Measurements from ENCODE around the gene HES4.
A peak's percentile ranks its signal among the peaks of the same experiment; 100 is the strongest.

HES4 gene, protein sequence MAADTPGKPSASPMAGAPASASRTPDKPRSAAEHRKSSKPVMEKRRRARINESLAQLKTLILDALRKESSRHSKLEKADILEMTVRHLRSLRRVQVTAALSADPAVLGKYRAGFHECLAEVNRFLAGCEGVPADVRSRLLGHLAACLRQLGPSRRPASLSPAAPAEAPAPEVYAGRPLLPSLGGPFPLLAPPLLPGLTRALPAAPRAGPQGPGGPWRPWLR

DNA sequence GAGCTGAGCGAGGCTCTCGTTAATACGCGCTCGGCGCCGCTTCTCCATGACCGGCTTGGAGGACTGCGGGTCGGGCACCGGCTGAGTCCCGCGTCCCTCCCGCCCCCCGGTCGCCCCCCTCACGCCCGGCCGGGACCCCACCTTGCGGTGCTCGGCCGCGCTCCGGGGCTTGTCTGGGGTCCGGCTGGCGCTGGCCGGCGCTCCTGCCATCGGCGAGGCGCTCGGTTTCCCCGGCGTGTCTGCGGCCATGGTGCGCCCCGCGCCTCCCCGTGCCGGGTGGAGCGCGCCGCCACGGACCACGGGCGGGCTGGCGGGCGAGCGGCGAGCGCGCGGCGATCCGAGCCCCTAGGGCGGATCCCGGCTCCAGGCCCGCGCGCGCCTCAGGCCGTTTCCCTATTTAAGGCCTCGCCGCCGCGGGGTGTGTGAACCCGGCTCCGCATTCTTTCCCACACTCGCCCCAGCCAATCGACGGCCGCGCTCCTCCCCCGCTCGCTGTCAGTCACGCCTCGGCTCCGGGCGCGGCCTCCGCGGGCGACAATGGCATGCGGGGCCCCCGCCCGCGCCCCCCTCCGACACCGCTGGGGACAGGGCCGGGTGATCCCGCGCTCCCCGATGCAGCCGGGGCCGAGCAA, at the start of gene HES4:
Gene HES4 (minus strand): TSS at position 373 of the 632 bp plus-strand sequence. CDS start 124 bp downstream, at position 249.
- DNase-seq (ENCODE audit: low spot score) = no peak

DNA sequence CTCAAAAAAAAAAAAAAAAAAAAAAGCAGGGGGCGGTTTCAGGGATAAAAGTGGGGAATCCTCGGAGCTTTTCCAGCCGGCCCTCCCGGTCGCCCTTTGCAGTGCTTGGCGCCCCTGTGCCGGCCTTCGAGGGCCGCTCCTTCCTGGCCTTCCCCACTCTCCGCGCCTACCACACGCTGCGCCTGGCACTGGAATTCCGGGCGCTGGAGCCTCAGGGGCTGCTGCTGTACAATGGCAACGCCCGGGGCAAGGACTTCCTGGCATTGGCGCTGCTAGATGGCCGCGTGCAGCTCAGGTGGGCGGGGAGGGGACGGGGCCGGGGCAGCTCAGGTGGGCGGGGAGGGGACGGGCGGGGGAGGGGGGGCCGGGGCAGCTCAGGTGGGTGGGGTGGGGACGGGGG, 48.9 kb upstream of the HES4 start:
- no peak for DNase-seq (ENCODE audit: low spot score)

DNA sequence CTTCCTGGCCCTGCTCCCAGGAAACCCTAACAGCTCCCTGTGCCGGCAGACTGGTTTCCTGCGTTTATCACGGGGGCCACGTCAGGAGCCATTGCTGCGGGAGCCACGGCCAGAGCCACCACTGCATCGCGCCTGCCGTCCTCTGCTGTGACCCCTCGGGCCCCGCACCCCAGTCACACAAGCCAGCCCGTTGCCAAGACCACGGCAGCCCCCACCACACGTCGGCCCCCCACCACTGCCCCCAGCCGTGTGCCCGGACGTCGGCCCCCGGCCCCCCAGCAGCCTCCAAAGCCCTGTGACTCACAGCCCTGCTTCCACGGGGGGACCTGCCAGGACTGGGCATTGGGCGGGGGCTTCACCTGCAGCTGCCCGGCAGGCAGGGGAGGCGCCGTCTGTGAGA, 48.1 kb upstream of the HES4 start:
- DNase-seq (ENCODE audit: low spot score) = no peak

DNA sequence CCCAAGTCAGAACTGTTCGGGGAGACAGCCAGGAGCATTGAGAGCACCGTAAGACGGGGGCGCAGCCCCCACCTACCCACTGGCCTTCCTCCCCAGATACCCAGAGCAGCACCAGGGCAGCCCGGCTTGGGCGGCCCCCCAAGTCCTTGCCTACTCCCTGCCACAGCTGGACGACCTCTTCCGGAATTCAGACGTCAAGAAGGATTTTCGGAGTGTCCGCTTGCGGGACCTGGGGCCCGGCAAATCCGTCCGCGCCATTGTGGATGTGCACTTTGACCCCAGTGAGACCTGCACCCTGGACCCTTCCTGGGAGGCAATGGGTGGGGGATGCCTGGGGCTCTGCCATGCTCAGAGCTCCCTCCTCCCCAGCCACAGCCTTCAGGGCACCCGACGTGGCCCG, 47.5 kb upstream of the HES4 start:
- DNase-seq (ENCODE audit: low spot score) = no peak

GRCh38 chr1:1046767-1047166, 46.9 kb upstream of the HES4 start:
- DNase-seq (ENCODE audit: low spot score) = no peak

- no peak for DNase-seq (ENCODE audit: low spot score)
These were observed 46.3 kb upstream of the HES4 start for GRCh38 chr1:1046243-1046642.

GRCh38 chr1:1045129-1045528, 45.2 kb upstream of the HES4 start:
- DNase-seq (ENCODE audit: low spot score) = no peak

DNA sequence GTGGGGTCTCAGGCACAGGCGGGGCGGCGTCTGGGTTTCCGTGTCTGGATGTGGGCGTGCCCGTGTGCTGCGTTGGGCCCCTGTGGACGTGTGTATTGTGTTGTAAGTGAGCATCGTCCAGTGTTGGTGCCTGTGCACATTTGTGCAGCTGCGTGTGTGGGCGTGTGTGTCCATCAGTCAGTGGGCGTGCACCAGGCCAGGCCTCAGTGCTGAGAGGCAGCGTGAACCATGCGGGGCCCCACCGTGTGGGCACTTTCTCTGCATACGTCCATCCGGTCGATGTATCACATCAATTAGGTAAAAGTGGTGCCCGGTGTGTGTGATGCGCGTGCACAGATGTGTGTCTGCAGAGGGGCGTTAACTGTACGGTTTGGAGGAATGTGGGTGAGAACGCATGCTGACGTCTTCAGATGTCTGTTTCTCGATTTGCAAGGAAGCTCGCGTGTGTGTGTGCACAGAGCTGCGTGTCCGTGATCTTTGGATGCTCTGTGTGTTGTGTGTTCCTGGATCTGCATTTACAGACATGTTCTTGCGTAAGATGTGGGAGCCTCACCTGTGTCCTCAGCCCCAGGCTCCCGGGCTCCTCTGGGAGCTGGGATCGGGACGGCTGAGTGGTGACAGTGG, 44.7 kb upstream of the HES4 start:
- no peak for DNase-seq (ENCODE audit: low spot score)

- DNase-seq (ENCODE audit: low spot score) = no peak
These were observed 44.0 kb upstream of the HES4 start for GRCh38 chr1:1043921-1044320.

DNA sequence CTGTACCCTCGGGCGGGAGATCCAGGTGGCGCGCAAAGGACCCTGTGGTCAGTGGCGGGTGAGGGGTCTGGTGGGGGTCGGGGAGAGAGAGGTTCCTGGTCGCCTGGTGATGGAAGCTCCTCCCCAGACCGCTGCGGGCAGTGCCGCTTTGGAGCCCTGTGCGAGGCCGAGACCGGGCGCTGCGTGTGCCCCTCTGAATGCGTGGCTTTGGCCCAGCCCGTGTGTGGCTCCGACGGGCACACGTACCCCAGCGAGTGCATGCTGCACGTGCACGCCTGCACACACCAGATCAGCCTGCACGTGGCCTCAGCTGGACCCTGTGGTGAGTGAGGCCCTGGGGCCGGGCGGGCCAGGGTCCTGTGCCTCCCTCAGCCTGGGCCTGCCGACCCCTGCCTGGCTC, 43.5 kb upstream of the HES4 start:
- DNase-seq (ENCODE audit: low spot score) = no peak

DNA sequence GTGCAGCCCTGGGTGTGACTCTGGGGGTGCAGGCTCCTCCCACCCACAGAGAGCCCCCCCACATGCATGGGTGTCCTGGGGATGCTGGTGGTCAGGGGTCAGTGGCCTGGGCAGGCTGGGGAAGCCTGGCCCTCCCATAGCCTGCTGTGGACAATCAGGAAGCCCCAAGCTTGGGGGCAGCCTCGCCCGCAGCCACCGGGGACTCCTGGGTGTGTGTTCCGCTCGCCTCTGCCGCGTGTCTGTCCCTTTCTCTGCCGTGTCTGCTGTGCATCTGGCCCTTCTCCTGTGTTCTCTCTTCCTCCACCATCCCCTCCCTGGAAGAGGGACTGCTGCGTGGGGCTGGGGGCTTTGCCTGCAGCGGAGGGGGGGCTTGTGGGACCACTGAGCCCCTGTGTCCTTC, 42.9 kb upstream of the HES4 start:
- DNase-seq (ENCODE audit: low spot score) = no peak

- no peak for DNase-seq (ENCODE audit: low spot score)
These were observed 42.0 kb upstream of the HES4 start for GRCh38 chr1:1041873-1042272.

GRCh38 chr1:1041092-1041523, 41.2 kb upstream of the HES4 start:
- DNase-seq (ENCODE audit: low spot score) = no peak

DNA sequence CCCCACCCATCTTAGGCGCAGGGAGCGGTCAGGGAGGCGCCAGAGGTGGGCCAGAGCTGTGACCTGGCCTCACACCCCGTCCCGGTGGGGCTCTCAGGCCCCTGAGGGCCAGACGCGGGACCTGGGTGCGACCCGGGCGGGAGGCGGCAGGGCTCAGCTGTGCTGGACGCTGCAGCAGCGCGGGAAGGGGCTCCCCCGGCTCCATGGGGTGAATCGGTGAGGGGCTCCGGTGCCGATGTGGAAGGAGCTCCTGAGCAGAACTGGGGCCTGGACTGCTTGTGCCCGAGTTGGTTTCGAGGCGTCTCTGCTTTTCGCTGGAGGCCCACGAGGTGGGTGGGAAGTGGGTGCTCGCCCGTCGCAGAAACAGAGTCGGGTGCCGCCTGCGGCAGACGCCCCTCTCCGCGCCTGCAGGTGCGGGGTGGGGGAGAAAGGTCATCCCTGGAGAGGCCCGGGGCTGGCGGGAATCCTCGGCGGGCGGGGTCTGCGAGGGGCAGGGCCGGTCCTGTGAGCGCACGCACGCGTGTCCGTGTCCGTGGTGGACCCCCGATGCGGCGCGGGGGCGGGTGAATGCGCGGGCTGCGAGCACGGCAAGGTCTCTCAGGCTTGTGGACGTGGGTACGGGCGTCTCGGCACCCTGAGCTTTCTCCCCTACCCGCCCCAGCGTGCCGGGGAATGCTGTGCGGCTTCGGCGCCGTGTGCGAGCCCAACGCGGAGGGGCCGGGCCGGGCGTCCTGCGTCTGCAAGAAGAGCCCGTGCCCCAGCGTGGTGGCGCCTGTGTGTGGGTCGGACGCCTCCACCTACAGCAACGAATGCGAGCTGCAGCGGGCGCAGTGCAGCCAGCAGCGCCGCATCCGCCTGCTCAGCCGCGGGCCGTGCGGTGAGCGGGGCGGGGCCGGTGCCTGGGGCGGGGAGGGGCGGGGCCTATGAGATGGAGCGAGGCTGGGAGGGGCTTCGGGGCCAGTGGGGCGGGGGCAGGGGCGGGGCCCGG, 40.4 kb upstream of the HES4 start:
- DNase-seq (ENCODE audit: low spot score) = peak; percentile 75

DNA sequence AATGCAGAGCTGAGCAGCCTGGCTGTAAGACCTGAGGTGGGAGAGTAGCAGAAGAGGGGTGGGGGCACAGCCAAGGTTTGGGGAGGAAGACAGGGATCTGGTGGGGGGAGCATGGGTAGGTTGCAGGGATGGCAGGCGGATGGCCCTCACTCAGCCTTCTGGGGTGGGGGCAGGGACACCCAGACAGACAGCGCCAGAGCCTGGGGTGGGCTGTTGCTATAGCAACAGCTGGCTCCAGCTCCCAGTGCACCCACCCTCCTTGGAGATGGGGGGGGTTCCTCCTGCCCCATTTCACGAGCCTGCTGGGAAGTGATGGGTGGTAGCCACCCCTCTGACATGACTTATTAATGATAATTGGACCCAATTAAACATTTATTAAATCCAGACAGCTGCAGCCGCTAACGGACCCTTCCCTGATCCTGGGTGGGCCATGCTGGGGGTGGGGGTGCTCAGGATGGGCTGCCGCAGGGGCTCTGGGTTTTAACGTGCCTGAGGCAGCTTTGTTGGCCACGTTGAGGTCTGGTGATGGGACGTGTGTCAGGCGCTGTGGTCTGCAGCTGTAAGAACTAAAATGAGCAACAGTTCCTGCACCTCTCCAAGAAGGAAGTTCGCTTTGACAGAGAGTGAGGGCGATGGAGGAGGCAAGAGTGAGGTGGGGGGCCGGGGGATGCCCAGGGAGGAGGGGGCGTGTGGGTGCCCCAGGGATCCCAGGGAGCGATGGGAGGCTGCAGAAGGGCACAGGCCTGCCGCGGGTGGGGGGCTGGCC, 39.4 kb upstream of the HES4 start:
- no peak for DNase-seq (ENCODE audit: low spot score)

DNA sequence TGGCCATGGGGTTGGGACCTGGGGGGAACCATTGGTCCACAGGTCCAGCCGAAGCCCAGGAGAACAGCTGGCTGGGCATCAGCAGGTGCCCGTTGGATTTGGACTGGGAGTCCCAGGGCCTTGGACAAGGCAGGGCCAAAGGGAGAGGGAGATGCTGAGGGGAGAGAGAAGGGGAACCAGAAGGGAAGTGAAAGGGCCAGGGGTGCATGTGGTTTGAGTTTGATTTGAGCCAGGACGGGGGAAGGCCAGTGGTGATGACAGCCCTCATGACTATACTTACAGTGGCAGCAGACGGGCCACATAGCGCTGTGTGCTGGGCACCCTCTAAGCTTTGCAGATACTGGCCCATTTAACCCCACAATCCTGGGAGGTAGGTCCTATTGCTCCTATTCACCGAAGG, 38.8 kb upstream of the HES4 start:
- DNase-seq (ENCODE audit: low spot score) = no peak

DNA sequence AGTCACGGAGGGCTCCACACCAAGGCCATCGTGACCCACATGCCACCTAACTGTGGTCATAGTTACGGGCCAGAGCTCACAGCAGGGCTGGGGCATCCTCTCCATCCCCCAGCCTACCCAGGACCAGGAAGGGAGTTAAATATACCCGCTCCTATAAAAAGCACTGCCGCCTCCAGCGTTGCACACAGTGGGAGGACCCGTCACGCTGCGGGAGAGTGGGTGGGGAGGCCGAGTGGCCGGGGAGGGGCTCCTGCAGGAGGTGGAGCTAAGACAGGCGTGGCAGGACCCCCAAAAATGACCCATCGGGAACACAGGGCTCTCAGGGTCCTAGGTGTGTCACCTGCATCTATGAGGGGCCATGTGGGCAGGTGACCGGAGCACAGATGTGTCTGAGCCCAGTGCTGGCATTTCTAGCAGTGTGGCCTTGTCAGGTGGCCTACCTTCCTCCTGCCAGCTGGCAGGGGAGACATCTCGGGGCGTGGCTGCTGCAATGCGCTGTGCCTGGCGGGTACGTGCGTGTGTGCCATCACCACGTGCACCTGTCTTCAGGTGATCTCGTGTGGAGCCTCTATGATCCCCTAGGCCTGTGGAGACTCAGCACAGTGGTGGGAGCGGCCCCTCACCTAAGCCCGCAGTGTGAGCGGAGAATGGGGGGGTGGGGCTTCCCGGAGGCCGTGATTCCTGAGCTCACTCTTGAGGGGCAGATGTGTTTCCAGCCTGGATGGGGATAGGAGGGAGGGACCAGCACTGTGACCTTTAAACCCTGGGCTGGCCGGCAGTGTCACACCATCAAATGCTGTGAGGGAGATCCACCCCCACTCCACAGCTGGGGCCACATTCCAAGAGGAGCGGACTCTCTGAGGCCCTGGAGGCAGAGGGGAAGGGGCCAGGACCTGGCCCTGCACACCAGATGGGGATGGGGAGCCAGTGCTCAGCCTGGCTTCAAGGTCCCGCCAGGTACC, 37.8 kb upstream of the HES4 start:
- no peak for DNase-seq (ENCODE audit: low spot score)

DNA sequence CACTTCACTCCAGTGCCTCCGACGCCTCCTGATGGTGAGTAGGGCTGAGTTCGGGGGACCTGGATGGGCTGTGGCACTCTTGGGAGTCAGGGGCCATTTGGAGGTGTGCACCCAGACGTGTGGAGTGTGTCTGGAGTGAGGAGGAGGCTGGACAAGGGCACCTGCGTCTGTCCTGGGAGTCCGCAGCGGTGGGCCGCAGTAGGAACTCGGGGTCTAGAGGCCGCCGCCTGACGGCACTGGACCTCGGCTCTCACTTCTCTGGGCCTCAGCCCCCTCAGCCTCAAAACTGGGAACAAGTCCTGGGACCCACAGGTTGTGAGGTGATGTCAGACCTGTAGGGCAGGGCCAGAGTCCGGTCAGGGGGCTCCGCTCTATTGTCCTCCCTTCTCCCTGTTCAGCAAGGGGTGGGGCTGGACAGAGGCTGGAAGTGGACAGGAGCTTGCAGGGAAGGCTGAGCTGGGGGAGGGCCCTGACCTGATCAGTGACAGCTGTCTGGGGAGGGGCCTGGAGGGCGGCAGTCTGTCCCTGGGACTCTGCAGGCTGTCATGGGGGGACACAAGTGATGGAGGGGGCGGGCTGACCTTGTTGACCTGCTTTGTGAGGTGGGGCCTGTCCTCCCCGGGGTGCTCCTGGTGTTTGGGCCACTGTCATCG, 35.5 kb upstream of the HES4 start:
- no peak for DNase-seq (ENCODE audit: low spot score)

GRCh38 chr1:1034439-1034781, 34.5 kb upstream of the HES4 start:
- DNase-seq (ENCODE audit: low spot score) = no peak

Measured in hematopoietic multipotent progenitor cell treated with erythropoietin and hydrocortisone succinate and interleukin-3 and kit ligand, for 15 days (in vitro differentiated cells).